C4-2B (cell line): ENCODE results near the gene PNPLA7.

Experiments
- CTCF ChIP-seq: fragments of 450-650 bp; conservative IDR thresholded peaks from 2 replicates; pipeline ENCODE4 v1.5.1; 2017; ENCODE audit warnings: mild to moderate bottlenecking
- ZFX ChIP-seq: fragments of 450-650 bp; IDR thresholded peaks from 2 replicates; pipeline ENCODE4 v1.6.1; 2017

GRCh38 chr9:137455359-137455991 lies 94.7 kb downstream of the PNPLA7 start:
- TF ChIP-seq CTCF, result no peak
- no peak for TF ChIP-seq ZFX
